Raji (cell line): Measurements from ENCODE around the gene MUC6.

Experiments used
- POLR2A ChIP-seq: IDR thresholded peaks from 2 replicates; pipeline ENCODE4 v1.6.1; 2011; ENCODE audit warnings: low read depth, low read length, control low read depth; ENCODE audit not compliant: insufficient read depth

The MUC6 gene

DNA sequence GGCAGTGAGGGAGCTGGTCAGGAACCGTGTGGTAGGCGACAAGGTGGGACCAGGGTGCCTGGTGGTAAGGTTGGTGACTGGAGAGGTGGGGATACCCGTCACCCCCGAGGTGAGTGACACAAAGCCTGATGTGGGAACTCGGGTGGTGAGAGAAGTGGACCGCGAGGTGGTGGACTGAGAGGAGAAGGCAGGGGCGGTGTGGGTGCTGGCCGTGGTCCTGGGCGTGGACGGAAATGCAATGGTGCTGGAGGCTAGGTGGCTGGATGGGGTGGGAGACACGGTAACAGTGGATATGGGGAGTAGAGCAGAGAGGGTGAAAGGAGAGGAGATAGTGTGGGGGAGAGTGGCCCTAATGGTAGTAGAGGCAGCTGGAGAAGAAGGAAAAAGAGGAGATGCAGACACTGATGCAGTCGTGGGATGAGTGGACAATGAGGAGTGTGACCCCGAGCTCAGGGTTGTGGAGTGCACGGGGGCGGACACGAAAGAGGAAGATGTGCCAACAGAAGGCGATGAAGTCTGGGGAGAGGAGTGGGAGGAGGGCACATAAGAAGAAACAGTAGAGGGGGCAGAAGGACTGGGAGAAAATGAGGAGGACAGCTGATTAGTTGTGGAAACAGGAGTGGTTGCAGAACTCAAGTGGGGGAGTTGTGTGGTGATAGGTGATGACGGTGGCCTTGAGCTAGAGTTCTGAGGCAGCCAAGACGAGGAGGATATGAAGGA lies 20.5 kb downstream of the MUC6 start:
- TF ChIP-seq POLR2A, result no peak

DNA sequence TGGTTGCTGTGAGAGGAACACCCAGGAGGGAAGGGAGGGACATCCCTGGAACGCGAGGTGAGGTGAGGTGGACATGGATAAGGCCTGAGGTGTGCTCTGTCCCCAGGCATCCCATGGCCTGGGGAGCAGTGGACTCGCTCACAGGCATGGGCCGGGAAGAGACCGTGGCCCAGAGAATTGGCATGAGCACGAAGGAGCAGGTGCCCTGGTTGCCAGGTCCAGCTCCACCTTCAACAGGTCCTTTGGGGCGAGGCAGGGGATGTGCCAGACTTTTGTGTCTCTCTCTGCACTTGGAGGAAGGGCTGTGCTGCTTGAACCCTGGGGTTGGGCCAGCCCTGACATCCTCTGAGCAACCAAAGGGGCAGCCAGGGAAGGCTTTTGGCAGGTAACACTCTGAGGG lies 21.5 kb downstream of the MUC6 start:
- TF ChIP-seq POLR2A, result no peak

DNA sequence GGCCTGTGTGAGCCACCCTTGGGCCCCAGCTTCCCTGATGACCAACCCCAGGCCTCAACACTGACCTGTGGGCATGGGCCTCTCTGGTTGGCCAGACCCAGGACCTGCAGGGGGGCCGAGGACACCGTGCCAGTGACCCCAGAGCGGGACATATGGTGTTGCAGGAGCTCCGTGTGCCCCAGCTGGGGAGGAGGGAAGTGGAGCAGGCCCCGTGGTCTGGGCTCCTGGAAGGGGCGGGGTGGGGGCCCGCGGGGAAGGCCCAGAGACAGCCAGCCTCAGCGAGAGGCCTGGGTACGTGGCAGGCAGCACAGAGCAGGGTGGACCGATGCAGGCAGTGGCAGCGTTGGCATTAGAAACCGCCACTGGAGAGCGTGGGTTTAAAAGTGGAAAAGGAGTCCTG lies 22.2 kb downstream of the MUC6 start:
- TF ChIP-seq POLR2A, result no peak

DNA sequence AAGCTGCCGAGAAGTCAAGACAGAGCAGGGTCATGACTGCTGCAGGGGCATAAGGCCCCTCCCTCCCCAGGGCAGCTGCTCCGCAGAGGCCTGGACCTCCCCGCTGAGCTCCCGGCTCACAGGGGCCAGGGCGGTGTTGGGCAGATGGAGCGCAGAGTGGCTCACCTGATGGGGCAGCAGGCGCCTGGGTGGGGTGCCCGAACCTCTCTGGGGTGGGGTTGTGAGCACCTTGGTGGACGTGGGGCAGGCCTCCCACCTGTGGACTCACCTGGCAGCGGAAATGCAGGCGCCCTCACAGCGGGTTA lies 22.9 kb downstream of the MUC6 start:
- no peak for TF ChIP-seq POLR2A

DNA sequence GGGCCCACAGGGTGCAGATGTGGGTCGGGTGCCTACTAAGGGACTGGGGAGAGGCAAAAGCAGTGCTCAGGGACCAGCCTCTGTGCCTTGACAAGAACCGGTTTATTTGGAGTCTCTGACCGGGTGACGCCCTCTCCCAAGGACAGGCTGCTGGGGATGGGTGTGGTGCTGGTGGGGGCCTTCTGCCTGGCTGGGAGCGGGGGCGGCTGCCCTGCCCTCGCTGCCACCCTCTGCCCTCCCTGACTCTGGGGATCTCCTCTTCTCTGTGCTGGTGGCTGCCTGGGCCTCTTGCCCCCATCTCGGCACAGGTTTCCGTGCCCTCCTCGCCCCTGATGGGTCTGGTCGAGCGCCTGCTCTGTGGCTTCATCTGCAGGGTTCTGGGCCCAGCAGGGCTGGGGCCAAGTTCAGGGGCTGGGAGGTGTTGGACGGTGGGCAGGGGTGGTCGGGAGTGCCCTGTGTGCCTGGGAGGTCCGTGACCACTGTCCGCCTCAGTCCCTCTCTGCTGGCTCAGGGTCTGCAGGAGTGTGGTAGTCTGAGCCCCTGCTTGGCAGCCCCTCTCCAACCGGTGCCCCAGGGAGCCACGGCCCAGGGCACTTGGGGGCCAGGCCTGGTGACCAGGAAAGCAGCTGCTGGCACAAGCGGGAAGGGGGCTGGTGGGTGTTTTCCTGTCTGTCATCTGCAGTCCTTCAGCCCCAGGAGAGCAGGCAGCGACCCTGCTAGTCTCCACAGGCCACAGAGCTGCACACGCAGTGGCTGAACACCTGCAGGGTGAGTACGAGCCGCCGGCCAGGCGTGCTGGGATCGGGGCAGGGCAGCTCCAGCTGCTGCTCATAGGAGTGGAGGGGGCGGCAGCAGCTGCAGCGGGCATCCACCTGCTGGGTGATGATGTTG lies 23.5 kb downstream of the MUC6 start:
- TF ChIP-seq POLR2A, result no peak

DNA sequence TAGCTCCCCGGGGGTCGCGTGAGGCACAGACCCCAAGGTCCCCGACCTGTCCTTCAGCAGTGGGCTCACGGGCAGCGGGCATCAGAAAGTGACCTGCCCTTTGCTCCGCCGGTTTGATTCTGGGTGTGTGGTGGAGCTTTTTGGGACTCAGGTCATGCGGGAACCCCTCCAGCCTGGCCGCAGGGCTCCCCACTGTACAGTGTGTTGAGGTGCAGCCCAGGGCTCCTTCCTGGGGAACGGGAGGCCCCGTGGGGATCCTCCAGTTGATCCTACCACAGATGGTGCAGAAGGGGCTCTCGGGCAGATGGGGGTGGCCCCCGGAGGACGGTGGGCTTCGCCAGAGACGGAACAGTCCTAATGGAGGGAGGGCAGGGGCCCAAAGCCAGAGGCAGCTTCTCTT lies 24.2 kb downstream of the MUC6 start:
- no peak for TF ChIP-seq POLR2A

DNA sequence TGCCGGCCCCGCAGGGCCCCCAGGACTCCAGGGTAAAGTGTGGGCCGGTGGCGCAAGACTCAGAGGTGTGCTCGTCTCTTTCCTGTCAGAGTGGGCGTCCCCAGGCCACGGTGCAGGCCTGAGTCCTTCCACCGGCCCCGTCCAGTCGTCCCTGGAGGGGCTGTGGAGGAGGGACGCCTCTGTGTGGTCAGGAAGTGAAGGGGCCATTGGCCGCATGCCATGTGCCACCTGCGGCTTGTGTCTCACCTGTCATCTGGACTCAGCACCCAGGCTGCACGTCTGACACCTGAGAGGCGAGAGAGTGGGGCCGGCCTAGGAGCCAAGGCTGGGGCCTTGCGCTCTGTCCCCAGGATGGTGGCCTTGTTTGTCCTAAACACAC lies 25.2 kb downstream of the MUC6 start:
- no peak for TF ChIP-seq POLR2A

DNA sequence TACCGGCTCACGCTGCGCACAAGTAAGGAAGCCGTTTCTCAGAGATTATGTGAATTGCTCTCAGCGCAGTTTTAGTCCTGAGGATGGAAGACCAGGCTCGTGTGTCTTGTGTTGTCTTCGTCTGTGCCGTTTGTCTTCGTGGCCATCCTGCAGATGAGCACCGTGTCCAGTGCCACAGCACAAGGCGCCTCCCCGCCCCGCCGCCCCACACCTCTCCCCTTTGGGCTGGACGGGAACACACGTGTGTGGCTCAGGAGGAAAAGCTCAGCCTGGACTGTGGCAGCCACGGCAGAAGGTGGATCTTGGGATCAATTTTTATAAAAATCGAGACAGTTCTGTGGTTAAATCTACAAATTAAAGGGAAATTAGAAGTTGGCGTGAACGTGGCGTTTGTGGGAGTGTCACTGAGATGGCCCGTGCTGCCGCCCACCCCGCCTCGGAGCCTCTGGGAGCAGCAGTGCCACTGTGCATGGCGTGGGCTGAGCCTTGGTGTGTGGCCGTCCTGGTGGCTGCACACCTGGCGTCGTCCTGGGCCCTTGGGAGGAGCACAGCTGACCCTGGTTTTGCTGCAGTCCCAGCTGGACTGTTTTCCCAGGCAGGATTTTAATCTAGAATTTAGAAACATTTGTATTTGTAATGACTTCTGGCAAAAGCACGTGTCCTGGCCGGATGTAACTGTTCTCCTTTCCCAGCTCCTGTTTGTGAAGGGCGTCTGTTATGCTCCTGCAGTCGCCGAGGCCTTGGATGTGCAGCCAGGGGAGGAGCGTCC lies 25.8 kb downstream of the MUC6 start:
- TF ChIP-seq POLR2A, result no peak

DNA sequence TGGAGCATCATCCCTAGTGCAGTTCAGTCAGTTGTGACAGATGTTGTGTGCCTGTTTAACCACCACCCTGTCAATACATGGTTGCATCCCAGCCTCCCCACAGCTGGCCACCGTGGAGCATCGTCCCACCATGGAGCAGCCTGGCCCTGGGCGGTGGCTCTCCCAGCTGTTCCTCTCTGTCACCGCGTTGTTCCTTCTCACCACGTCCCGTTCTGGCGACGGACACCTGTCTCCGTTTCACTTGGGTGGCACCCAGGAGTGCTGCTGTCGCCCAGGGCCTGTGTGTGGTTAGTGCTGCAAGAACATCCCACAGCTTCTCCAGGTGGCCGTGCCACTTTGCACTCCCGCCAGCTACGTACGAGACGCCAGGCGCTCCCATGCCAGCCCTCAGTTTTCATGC lies 26.5 kb downstream of the MUC6 start:
- TF ChIP-seq POLR2A, result no peak

DNA sequence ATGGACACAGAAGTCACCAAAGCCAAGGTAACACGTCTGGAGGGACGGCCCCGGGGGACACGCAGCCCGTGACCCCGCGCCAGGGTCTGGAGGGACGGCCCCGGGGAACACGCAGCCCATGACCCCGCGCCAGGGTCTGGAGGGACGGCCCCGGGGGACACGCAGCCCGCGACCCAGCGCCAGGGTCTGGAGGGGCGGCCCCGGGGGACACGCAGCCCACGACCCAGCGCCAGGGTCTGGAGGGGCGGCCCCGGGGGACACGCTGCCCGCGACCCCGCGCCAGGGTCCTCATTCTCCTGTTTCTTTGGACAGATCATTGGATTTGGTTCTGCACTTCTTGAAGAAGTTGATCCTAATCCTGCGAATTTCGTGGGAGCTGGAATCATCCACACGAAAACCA lies 27.1 kb downstream of the MUC6 start:
- TF ChIP-seq POLR2A, result no peak

DNA sequence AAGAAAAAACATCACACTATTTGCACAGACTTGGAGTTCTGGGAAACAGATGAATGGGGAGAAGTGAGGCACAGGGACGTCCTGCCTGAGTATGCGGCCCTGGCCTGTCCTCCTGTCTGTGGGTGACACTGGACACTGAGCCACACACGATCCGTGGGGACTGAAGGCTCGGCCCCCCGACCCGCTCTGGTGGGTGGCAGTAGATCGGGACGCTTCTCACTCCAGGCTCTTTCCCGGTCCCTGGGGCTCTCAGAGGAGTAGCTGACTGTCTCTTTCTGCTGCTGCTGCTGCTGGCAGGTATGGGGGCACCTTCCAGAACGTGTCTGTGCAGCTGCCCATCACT lies 27.7 kb downstream of the MUC6 start:
- no peak for TF ChIP-seq POLR2A

DNA sequence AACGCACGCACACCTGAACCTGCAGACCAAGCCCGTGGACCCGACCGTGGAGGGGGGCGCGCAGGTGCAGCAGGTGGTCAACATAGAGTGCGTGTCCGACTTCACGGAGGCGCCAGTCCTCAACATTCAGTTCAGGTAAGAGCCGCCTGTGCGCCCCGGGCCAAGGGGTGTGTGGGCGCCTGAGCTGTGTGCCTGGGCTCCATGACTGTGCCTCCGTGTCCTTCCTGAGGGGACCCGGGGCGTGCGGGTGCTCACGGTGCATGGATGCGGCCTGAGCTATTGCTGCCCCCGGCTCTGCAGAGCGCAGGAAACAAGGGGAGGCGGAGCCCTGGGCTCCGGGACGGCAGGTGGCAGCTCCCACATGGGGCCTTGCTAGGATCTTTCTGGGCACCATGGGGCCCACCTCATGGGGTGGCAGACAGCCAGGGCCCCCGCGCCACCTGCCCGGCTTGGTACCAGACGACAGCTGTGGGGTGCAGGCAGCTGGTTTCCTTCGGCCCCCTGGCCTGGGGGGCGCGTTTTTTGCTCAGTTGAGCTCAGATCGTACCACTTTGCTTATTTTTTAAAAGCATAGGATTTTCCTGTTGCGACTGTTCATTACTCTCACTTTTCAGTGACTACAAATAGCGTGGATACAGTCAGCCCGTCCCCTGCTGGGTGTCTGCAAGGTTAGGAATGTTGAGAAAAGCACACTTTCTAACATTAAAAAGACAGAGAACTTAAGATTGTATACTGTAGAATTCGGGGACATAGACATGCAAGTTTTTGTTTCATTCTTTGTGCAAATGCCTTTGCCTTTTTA lies 28.3 kb downstream of the MUC6 start:
- no peak for TF ChIP-seq POLR2A

DNA sequence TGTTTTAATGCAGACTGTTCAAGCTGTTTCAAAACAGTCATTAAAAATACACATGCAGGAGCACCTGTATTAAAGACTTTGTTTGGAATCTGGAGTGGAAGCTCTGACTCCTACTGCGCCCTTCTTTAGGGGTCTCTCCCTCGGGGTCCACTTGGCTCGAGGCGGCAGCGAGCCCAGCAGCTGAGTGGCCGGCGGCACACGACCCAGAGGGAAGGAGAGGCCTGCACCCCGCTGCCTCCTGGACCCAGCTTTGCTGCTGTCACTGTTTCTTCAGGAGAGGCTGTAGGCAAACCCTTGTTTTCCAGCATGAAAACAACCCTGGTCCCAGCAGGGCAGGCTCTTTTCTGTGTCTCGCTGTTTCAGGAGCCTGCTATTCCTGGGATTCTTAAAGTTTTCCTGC lies 29.2 kb downstream of the MUC6 start:
- no peak for TF ChIP-seq POLR2A

DNA sequence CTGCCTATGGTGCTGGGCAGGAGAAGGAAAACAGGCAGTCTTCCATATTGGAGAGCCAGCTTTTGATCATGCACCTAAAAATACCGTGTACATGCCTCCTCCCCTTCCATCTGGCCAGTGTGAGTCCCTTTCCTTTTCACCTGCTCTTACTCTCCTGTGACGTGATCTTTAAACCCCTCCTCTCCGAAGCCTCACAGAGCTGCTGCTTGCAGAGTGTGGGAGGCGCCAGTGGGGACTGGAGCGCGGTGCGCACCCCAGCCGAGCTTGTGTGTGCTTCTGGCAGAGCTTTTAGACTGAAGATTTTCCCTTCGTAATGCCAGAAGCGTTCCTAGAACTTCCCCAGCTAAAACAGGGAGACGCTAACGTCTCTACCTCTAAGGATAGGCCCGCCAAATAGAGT lies 29.8 kb downstream of the MUC6 start:
- no peak for TF ChIP-seq POLR2A

DNA sequence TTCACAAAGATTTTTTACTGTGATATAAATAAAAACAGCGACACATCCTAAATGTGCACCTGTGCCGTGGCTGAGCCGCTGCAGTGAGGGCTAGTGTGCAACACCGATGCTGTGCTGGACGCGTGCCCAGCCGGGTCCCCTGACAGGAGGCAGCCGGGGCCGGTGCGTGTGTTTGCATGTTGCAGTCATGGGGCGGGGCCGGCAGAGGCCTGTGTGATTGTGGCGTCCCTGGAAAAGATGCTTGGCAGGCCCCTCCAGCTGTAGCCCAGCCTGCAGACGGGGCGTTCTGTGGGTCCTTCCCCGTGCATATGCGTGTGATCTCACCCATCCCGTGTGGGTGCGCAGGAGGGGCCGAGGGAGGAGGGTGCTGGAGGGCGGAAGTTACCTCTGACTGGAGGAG lies 30.6 kb downstream of the MUC6 start:
- TF ChIP-seq POLR2A, result no peak
